HUDEP-2 (cell line): Measurements from ENCODE around the gene PRKCSH.
"Not testable (repeated sequence)": the region's sequence is repeated elsewhere in the genome, so short reads cannot be mapped to it uniquely, and the experiment has no call there.

Source experiments
- DNase-seq, 76 experiments: peaks; one replicate each; lab custom pipeline; 2025; ENCODE audit not compliant: unreplicated experiment in 76 of 76; lab: John Stamatoyannopoulos, UW

Gene PRKCSH

DNA sequence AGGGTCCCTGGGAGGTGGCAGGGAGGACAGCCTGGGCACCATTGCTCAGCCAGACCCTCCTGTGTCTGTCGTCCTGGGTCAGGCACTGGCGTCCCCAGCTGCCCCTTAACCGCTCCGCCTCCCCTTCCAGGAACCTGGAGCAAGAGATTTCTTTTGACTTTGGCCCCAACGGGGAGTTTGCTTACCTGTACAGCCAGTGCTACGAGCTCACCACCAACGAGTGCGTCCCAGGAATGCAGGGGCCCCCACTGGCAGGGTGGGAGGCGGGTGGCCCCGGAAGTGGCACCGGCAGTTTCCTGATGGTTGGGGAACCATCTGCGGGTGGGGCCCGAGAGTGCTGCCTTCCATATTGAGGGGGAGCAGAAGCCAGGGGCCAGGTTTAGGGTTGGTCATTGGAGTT is 13.0 kb downstream of the PRKCSH start:
- no peak for DNase-seq

GRCh38 chr19:11448923-11449554 is 13.6 kb downstream of the PRKCSH start:
- no peak for DNase-seq

DNA sequence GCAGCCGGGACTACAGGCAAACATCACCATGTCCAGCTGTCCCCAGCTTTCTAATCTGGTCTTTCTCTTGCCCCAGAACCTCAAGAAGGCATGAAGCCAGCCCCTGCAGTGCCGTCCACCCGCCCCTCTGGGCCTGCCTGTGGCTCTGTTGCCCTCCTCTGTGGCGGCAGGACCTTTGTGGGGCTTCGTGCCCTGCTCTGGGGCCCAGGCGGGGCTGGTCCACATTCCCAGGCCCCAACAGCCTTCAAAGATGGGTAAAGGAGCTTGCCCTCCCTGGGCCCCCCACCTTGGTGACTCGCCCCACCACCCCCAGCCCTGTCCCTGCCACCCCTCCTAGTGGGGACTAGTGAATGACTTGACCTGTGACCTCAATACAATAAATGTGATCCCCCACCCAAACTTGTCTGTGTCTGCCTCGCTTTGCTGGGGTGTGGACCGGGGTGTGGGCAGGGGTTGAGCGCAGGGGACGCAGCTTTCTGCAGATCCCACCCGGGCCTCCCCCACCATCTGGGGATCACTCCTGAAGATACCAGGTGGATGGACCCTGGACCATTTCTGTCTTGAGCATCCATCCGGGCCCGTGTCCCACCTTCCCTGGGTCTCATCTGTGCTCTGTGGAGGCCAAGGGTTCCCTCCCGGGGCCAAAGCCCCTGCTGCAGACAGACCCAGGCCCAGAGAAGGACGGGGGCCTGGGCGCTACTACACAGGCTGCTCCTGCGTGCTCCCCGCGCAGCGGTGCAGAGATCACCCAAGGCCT is 15.3 kb downstream of the PRKCSH start:
- no peak for DNase-seq

DNA sequence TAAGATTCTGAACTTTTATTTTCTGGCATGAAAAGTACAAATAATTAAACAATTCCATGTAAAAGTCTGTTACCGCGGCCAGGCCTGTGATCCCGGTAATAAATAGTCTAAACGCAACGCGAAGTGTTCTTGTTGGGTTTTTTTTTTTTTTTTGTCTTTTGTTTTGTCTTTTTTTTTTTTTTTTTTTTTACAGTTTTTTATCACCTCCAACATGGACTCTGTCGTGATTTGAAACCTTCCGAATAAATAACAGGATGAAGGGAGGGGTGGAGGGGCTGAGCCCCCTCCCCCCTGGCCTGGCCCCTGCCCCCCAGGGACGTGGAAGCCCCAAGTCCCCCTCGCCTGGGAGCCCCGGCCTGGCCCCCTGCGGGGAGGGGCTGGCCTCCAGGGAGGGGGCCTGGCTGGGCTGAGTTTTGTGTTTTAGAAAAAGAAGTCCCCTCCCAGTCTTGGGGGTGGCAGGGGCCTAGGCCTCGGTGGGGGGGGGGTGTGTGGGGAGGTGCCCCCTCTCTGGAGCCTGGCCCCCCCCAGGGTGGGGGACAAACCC is 16.0 kb downstream of the PRKCSH start:
- DNase-seq = no peak

DNA sequence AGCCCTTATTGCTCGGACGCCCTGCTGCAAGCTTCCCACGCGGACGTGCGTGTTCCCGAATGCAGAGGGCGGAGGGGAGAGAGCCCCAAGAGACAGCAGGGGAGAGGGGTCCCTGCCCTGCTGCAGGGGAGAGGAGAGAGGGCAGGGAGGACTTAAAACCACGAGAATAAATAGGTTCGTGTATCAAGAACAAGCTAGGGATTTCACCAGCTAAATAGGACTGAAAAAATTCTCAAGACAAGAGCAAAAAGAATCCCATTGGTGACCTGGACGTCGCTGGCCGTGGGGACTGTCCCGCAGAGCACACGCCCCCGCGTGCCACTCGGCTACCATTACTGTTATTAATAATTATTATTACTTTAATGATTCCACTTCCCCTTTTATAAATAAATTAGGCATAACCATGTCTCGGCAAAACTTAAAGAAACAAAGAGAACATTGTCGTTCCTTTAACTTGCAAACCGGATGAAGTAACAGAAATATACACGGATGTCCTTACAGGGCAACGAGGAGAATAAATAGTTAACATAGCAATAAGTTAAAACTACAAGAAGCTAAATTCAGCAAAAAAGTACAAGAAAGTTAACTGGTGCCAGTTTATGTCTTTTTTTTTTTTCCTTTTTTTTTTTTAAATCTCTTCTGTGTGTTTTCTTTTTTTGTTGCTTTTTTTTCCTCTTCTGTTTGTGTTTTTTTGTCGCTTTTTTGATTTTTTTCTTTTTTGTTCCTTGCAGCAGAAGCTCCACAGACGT is 16.6 kb downstream of the PRKCSH start:
- no peak for DNase-seq

GRCh38 chr19:11452620-11453310 is 17.3 kb downstream of the PRKCSH start:
- DNase-seq = peak in 1 of 76 experiments; percentile 12

DNA sequence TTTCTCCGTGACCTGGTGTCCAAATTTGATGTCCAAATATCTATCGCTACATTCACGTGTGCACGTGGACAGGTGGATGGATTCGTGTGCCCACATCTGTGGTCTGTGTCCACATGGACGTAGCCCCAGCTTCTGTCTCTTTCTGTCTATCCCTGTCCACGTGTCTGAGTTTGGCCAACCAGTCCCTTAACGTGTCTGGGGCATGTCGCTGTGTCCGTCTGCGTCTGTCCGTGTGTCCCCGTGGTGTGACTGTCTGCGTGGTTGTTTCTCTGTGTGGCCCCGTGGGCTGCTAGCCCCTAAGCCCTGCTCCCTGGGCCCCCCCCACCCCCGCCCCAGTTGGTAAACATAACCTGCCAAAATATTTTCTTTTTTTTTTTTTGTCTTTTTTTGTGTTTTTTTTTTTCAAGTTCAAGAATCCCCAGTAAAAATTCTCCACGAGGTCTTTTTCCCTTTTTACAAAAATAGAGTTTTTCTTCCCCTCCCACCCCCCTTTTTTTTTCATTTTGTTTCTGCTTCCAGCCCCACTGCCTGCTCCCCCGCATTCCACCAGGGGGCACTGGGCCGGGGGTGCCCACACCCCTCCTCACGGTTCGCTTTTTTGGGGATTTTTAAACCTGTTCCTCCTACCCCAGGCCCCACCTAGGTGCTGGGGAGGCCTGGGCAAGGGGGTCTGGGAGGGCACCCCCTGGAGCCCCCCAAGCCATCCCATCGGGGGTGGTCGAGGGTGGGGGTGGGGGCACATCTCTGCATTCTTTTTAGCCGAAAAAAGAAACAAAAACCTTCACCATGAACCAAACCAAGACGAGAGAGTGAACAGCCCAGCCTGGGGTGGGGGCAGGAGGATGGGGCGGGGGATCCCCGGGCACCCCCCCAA is 18.3 kb downstream of the PRKCSH start:
- peak in 3 of 76 experiments; percentile 7 to 34 (median 9) for DNase-seq

- DNase-seq = not testable (repeated sequence)
These were observed 19.8 kb downstream of the PRKCSH start for GRCh38 chr19:11455233-11455554.

DNA sequence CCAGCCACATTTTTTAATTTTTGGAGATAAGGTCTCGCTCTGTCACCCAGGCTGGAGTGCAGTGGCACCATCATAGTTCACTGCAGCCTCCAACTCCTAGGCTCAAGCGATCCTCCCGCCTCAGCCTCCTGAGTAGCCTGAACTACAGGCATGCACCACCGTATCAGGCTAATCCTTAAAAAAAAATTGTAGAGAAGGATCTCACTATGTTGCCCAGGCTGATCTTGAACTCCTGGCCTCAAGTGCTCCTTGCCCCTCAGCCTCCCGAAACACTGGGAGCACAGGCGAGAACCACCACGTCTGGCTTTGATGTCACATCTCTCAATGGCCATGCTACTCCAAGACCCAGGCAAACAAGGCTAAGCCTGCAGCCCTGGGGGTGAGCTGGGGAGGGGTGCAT is 21.2 kb downstream of the PRKCSH start:
- no peak for DNase-seq

GRCh38 chr19:11457115-11457514 is 21.7 kb downstream of the PRKCSH start:
- no peak for DNase-seq

- DNase-seq = no peak
These were observed 22.4 kb downstream of the PRKCSH start for GRCh38 chr19:11457831-11458230.

- DNase-seq = no peak
These were observed 22.9 kb downstream of the PRKCSH start for GRCh38 chr19:11458236-11458900.

DNA sequence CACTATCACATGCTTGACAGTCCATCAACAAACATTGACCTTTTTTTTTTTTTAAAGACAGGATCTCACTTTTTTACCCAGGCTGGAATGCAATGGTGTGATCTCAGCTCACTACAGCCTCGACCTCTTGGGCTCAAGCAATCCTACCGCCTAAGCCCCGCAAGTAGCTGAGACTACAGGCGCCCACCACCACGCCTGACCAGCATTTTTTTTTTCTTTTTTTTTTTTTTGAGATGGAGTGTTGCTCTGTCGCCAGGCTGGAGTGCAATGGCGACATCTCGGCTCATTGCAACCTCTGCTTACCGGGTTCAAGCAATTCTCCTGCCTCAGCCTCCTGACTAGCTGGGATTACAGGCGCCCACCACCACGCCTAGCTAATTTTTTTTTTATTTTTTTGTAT is 23.5 kb downstream of the PRKCSH start:
- DNase-seq = not testable (repeated sequence)

DNA sequence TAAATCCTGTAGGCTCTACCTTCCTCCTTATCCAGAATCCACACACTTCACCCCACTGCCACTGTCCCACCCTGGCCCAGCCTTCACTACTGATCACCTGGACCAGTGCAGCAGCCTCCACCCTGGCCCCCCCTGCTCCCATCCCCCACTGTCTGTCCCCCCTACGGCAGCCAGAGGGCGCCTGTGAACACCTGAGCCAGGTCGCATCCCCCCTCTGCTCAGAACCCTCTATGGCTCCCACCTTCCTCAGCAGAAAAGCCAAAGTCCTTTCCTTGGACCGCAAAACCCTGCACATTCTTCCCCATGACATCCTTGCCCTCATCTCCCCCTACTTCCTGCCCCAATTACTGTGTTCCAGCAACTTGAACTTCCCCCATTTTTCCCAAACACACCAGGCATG is 24.8 kb downstream of the PRKCSH start:
- DNase-seq = peak in 2 of 76 experiments; percentile 9 to 11

DNA sequence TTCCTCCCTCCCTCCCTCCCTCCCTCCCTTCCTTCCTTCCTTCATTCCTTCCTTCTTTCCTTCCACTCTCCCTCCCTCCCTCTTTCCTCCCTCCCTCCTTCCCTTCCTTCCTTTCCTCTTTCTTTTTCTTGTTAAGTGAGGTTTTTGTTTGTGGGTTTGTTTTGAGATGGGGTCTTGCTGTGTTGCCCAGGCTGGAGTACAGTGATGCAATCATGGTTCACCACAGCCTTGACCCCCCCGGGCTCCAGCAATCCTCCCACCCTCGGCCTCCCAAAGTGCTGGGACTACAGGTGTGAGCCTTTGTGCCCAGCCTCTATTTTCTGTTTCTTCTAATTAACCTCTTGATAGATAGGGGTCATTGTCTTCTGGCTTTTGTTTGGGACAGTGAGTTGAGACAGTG is 26.0 kb downstream of the PRKCSH start:
- no peak for DNase-seq

GRCh38 chr19:11463391-11463790 is 28.0 kb downstream of the PRKCSH start:
- no peak for DNase-seq

DNA sequence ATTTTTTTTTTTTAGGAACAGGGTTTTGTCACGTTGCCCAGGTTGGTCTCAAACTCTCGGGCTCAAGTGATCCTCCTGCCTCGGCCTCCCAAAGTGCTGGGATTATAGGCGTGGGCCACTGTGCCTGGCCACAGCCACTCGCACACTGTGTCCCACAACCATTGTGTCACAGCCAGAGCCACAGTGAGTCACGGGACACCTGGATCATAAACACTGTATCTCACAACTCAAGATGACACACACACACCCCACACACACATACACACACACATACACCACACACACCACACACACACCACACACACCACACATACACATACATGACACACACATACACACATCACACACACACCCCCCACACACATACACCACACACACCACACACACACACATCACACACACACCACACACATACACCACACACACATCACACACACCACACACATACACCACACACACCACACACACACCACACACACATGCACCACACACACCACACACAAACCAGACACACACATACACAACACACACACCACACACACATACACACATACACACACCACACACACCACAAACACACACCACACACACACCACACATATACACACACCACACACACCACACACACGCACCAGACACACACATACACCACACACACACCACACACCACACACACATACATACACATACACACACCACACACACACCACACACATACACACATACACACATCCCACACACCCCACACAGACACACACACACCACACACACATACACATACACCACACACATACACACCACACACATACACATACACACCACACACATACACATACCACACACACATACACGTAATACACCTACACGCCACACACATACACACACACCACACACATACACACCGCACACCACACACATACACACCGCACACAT is 29.2 kb downstream of the PRKCSH start:
- no peak for DNase-seq

DNA sequence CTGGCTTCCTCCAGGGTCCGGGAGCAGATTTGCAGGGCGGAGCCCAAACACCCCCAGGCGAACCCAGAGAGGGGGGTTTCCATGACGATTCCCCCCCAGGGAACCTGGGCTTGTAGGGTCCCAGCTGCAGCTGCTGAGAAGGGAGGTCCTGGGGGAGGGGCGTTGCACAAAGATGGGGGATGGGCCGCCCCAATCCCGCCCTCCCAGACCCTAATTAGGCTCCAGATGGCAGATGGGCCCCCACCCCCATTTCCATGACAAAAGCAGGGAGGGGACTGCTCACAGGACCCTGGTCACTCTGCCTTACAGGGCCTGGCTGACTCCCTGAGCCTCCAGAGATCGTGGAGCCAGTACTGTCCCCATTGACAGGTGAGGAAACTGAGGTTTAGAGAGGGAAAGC is 30.2 kb downstream of the PRKCSH start:
- DNase-seq = no peak
